Ovary (tissue), 9 donors: ENCODE data around the gene CNOT10. TPM values are rescaled to one million over a fixed set of nuclear protein-coding genes. Genes with fewer than 3 reads are reported as not detected.
A peak's percentile ranks its signal among the peaks of the same experiment; 100 is the strongest.
"Not testable (repeated sequence)": the region's sequence is repeated elsewhere in the genome, so short reads cannot be mapped to it uniquely, and the experiment has no call there.

Source experiments
- DNase-seq, 5 donors: peaks; one replicate each; pipeline ENCODE4 v3.0.0-alpha.2; 2019 to 2020
- H3K27ac ChIP-seq, 2 donors: fragments of 200-600 bp; one replicate each; pipeline versions ENCODE4 v1.5.1 to v1.8.0; 2019 to 2022
- H3K27me3 ChIP-seq: fragments of 200-600 bp; one replicate; pipeline ENCODE4 v1.8.0; 2022
- H3K36me3 ChIP-seq: fragments of 200-600 bp; sonication (generic); one replicate; pipeline ENCODE4 v1.5.1; 2019
- H3K4me1 ChIP-seq: one replicate; pipeline ENCODE4 v1.8.1; 2013; ENCODE audit warnings: mild to moderate bottlenecking, moderate library complexity; ENCODE audit not compliant: insufficient read depth
- H3K4me3 ChIP-seq: fragments of 200-600 bp; sonication (generic); one replicate; pipeline ENCODE4 v1.5.1; 2017
- H3K9me3 ChIP-seq, 2 donors: fragments of 200-600 bp in 1 of 2; sonication (generic) in 1 of 2; one replicate each; pipeline versions ENCODE4 v1.5.1 to v1.8.1; 2013 to 2019; ENCODE audit warnings: mild to moderate bottlenecking in 1 of 2, moderate library complexity in 1 of 2
- EP300 ChIP-seq: sonication (generic); formaldehyde crosslinking; IDR thresholded peaks from one replicate; pipeline ENCODE4 v1.6.1; 2017; ENCODE audit warnings: antibody characterized with exemption
- POLR2A ChIP-seq: fragments of 450-650 bp; IDR thresholded peaks from one replicate; pipeline ENCODE4 v1.6.1; 2017; ENCODE audit warnings: antibody characterized with exemption, mild to moderate bottlenecking, moderate library complexity
- WGBS, 3 donors: extraction: QIAGEN DNeasy Blood & Tissue Kit in 1 of 3; methylation state at CpG; one replicate each; pipeline versions ENCODE4 v1.1.5 to v1.1.7; 2013 to 2017; 5-methylcytosine and 5-hydroxymethylcytosine counted together
- intact Hi-C, 4 donors: fragments of 100-400 bp; cut with DNase I; formaldehyde crosslinking; loops; one replicate each; pipeline versions ENCODE4 v1.11.0 to v1.15.1; 2022 to 2023
- polyA plus RNA-seq, 2 donors: library from polyadenylated mRNA; stranded (reverse); fragments of 200-250 nt in 1 of 2; fragments of 350-450 nt in 1 of 2; fragmentation: Illumina TruSeq in 1 of 2; extraction: RNeasy Lipid Tissue Mini Kit (QIAGEN cat#74804) in 1 of 2; gene quantifications; one replicate each; pipeline ENCODE4 v1.2.3, GENCODE V29; 2013 to 2014
- total RNA-seq, 7 donors: library from RNA; depleted of rRNA in 2 of 7; stranded (reverse); fragments of >200 nt in 2 of 7; fragmentation: NEBNext Ultra II Directional in 3 of 7; extraction: Animal tissue kit (Norgen Biotek cat#: 25700) in 3 of 7; gene quantifications; one replicate each; pipeline versions ENCODE4 v1.1.0 to v1.2.4, GENCODE V29; 2016 to 2023
- TF ChIP-seq, protein P1 (sequence below), 3 donors: fragments of 450-650 bp in 2 of 3; fragments of 200-600 bp in 1 of 3; IDR thresholded peaks; one replicate each; pipeline versions ENCODE4 v1.5.1 to v1.8.0; 2016 to 2022; ENCODE audit warnings: antibody characterized with exemption in 3 of 3, mild to moderate bottlenecking in 1 of 3
- donor health status: DM: no; HTN: no; CAD: no; lungs with moderate emphysema.
- donor health status: DM: no; HTN: no; CAD: no.
- donor health status: Bipolar disorder and iron deficiency.
- donor health status: DM: yes; HTN: yes; CAD: no.
- donor health status: DM: no; HTN: no; CAD: no.
- donor health status: DM: yes; HTN: yes; CAD: no.

Gene CNOT10
- total and polyA plus RNA-seq, 9 donors, result 12.3 to 38.9 (median 24.1) TPM

DNA sequence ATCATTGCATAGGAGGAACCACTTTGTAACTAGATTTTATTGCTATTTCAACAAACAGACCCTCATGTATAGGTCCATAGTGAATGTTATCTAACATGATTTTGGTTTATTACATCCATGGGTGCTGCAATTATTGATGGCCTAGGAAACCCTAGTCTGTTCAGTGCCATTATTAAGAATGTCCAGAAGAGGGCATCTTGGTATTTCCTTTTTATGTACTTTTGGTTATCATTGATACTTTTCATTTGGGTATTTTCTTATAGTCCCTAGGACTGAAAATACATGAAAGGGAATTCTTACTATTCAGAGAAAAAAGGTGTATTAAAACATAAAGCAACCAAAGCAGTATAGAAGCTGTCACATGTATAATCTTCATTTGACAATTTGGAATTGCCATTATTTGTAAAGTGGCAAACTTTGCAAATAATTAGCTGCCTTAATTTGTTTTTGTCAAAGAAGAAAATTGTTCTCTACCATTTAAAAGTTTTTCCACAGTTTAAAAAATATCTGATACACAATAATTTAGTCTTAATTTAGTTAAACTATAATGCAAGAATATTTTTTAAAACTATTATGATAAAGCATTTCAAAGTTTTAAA, 48.7 kb downstream of the CNOT10 start:
- H3K9me3 ChIP-seq, result no peaks in the 10 kb centered on the region
- no peak overlapping the region for H3K4me3 ChIP-seq
- H3K27me3 ChIP-seq, result no peaks in the 10 kb centered on the region
- TF ChIP-seq EP300 (no peak), POLR2A (no peak)
- TF ChIP-seq, protein P1, sequence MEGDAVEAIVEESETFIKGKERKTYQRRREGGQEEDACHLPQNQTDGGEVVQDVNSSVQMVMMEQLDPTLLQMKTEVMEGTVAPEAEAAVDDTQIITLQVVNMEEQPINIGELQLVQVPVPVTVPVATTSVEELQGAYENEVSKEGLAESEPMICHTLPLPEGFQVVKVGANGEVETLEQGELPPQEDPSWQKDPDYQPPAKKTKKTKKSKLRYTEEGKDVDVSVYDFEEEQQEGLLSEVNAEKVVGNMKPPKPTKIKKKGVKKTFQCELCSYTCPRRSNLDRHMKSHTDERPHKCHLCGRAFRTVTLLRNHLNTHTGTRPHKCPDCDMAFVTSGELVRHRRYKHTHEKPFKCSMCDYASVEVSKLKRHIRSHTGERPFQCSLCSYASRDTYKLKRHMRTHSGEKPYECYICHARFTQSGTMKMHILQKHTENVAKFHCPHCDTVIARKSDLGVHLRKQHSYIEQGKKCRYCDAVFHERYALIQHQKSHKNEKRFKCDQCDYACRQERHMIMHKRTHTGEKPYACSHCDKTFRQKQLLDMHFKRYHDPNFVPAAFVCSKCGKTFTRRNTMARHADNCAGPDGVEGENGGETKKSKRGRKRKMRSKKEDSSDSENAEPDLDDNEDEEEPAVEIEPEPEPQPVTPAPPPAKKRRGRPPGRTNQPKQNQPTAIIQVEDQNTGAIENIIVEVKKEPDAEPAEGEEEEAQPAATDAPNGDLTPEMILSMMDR (IDR thresholded peaks at IDR 0.05), result peak in 1 of 3 donors; percentile 19
- intact Hi-C loops, result loop anchor here in 1 of 4 donors (10.0 kb wide), 1 partner anchor 201 kb away; no protein-coding TSS in a partner anchor
- no peak for DNase-seq
- no peaks in the 10 kb centered on the region for H3K4me1 ChIP-seq
- H3K36me3 ChIP-seq, result no peaks in the 10 kb centered on the region
- H3K27ac ChIP-seq, result no peak overlapping the region

DNA sequence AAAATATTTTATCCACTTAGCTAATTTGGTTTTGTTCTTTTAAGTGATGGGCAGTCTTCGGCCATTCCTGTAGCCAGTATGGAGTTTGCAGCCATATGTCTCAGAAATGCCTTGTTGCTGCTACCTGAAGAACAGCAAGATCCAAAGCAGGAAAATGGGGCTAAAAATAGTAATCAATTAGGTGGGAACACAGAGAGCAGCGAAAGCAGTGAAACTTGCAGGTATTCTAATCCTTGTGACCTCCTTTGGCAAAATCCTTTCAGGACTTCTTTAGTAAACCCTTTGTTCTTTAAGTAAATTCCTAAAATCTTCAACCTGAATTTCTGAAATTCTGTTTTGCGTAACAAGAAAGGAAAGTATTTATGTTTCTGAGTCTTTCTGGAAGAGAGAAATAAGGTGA, 49.8 kb downstream of the CNOT10 start:
- TF ChIP-seq, protein P1 (IDR thresholded peaks at IDR 0.05), result no peak
- TF ChIP-seq EP300 (no peak), POLR2A (no peak)
- Histone ChIP-seq H3K4me3 (no peak overlapping the region), H3K9me3 (no peaks in the 10 kb centered on the region), H3K27ac (no peak overlapping the region), H3K27me3 (no peaks in the 10 kb centered on the region), H3K4me1 (no peaks in the 10 kb centered on the region), H3K36me3 (no peaks in the 10 kb centered on the region)
- intact Hi-C loops, result loop anchor here in 1 of 4 donors (10.0 kb wide), 1 partner anchor 200 kb away; no protein-coding TSS in a partner anchor
- WGBS, 3 donors, result 95 to 97% (median 97%) methylated on average over 3 of the region's 3 CpGs
- DNase-seq, result no peak

DNA sequence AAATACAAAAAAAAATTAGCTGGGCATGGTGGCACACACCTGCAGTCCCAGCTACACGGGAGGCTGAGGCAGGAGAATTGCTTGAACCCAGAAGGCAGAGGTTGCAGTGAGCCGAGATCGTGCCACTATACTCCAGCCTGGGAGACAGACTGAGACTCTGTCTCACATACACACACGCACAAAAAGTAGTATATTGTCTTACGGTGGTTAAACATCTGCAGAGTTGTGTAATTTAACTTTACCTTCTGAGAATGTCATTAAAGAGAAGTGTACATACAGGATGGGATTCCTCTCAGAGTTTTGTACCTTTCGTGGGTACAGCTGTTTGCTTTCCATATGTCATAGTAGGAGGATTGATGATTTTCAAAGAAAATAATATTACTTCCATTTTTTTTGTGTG, 58.5 kb downstream of the CNOT10 start:
- 95 to 96% (median 95%) methylated on average over 6 of the region's 6 CpGs for WGBS, 3 donors
- intact Hi-C loops, H3K36me3 ChIP-seq: not testable (repeated sequence)

DNA sequence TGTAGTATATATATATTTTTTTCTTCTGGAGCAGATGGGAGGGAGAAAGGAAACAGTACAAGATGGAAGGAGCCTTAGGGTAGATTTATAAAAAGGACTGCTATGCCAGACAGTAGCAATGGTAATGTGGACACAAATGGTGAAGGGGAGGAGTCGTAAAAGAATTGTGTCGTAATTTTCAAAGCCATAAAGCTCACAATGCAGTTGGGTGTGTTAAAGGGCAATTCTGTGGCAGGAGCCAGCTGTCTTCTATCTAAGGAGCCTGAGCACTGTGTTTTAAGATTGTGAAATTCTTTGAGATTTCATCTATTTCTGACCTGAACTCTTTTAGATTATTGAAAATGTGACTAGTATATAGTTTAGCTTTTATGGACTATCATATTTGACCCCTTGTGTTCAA, 58.9 kb downstream of the CNOT10 start:
- H3K4me1 ChIP-seq, result no peaks in the 10 kb centered on the region
- DNase-seq, result no peak
- no peak for TF ChIP-seq POLR2A
- TF ChIP-seq, protein P1 (IDR thresholded peaks at IDR 0.05), result no peak
- TF ChIP-seq EP300, result no peak
- no peak overlapping the region for H3K4me3 ChIP-seq
- 61 to 80% (median 76%) methylated on average over 2 of the region's 2 CpGs for WGBS, 3 donors
- H3K36me3 ChIP-seq, result no peaks in the 10 kb centered on the region
- no peak overlapping the region for H3K27ac ChIP-seq
- intact Hi-C loops, result no loop called here
- H3K27me3 ChIP-seq, result no peaks in the 10 kb centered on the region
- no peaks in the 10 kb centered on the region for H3K9me3 ChIP-seq

More for the DNA sequence above, 58.5 kb downstream of the CNOT10 start:
- H3K27ac ChIP-seq, H3K9me3 ChIP-seq, DNase-seq, H3K4me3 ChIP-seq, H3K4me1 ChIP-seq, H3K27me3 ChIP-seq: not testable (repeated sequence)

DNA sequence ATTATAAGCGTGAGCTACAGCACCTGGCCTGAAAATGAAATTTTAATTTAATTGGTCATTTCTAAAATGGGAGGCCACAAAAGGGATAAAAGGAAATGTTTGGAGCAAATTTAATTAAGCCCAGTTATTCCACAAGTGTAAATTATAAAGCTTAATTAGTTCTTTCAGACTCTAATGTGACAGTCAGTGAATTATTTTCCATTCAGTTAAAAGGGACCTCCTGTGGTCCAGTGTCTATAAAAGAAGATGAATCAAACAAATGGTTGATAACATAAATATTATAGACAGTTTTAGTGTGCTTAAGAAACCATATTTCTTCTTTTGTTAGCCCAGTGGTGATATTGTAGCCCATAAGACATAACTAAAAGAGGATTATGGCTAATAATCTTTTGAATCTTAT, 66.4 kb downstream of the CNOT10 start:
- WGBS, 3 donors, result 89 to 96% (median 95%) methylated on average over 1 of the region's 1 CpG
- H3K9me3 ChIP-seq, result no peaks in the 10 kb centered on the region
- no peaks in the 10 kb centered on the region for H3K36me3 ChIP-seq
- H3K4me1 ChIP-seq, result no peaks in the 10 kb centered on the region
- DNase-seq, result no peak
- no peak overlapping the region for H3K4me3 ChIP-seq
- H3K27ac ChIP-seq, result no peak overlapping the region
- intact Hi-C loops, result no loop called here
- TF ChIP-seq EP300 (no peak), POLR2A (no peak)
- TF ChIP-seq, protein P1 (IDR thresholded peaks at IDR 0.05), result no peak
- H3K27me3 ChIP-seq, result no peaks in the 10 kb centered on the region
